ENCODE data around the gene BTG2.
"Not testable (repeated sequence)": the region's sequence is repeated elsewhere in the genome, so short reads cannot be mapped to it uniquely, and the experiment has no call there.

The BTG2 gene

GRCh38 chr1:203304919-203305808, at the start of gene BTG2:
BTG2 (plus strand) TSS chr1:203305519; CDS start chr1:203305607, 88 bp downstream.
- peak; percentile 89 for DNase-seq (ENCODE audit: low read depth)

- not testable (repeated sequence) for DNase-seq (ENCODE audit: low read depth)
Measured at GRCh38 chr1:203256636-203257035, 48.7 kb upstream of the BTG2 start.

GRCh38 chr1:203263496-203263895, 41.8 kb upstream of the BTG2 start:
- no peak for DNase-seq (ENCODE audit: low read depth)

- DNase-seq (ENCODE audit: low read depth): no peak
Measured at GRCh38 chr1:203264052-203264501, 41.2 kb upstream of the BTG2 start.

GRCh38 chr1:203265541-203265940, 39.8 kb upstream of the BTG2 start:
- DNase-seq (ENCODE audit: low read depth): no peak

GRCh38 chr1:203266140-203266539, 39.2 kb upstream of the BTG2 start:
- DNase-seq (ENCODE audit: low read depth): not testable (repeated sequence)

GRCh38 chr1:203267347-203267846, 37.9 kb upstream of the BTG2 start:
- peak; percentile 73 for DNase-seq (ENCODE audit: low read depth)

GRCh38 chr1:203267912-203268311, 37.4 kb upstream of the BTG2 start:
- no peak for DNase-seq (ENCODE audit: low read depth)

- no peak for DNase-seq (ENCODE audit: low read depth)
Measured at GRCh38 chr1:203268901-203269653, 36.2 kb upstream of the BTG2 start.

- DNase-seq (ENCODE audit: low read depth): no peak
Measured at GRCh38 chr1:203269654-203270020, 35.7 kb upstream of the BTG2 start.

GRCh38 chr1:203270448-203270847, 34.9 kb upstream of the BTG2 start:
- no peak for DNase-seq (ENCODE audit: low read depth)

GRCh38 chr1:203271018-203271743, 34.1 kb upstream of the BTG2 start:
- DNase-seq (ENCODE audit: low read depth): peak; percentile 50

GRCh38 chr1:203271962-203272632, 33.2 kb upstream of the BTG2 start:
- no peak for DNase-seq (ENCODE audit: low read depth)

- DNase-seq (ENCODE audit: low read depth): no peak
Measured at GRCh38 chr1:203272633-203273205, 32.6 kb upstream of the BTG2 start.

GRCh38 chr1:203273206-203273868, 32.0 kb upstream of the BTG2 start:
- peak; percentile 87 for DNase-seq (ENCODE audit: low read depth)

GRCh38 chr1:203273869-203274602, 31.3 kb upstream of the BTG2 start:
- DNase-seq (ENCODE audit: low read depth): no peak

- no peak for DNase-seq (ENCODE audit: low read depth)
Measured at GRCh38 chr1:203274603-203275381, 30.5 kb upstream of the BTG2 start.

GRCh38 chr1:203275656-203276272, 29.6 kb upstream of the BTG2 start:
- no peak for DNase-seq (ENCODE audit: low read depth)

GRCh38 chr1:203276408-203276807, 28.9 kb upstream of the BTG2 start:
- DNase-seq (ENCODE audit: low read depth): no peak
